Heart left ventricle (tissue), 16 donors: Measurements from ENCODE around the gene RPL39L. TPM values are rescaled to one million over a fixed set of nuclear protein-coding genes. Genes with fewer than 3 reads are reported as not detected.

Experiments
- ATAC-seq, 4 donors: fragments of 200-7000 bp; cut with Tn5 transposase; one replicate each; pipeline ENCODE4 v1.9.1; 2020 to 2022; ENCODE audit warnings: moderate library complexity in 4 of 4, mild to moderate bottlenecking in 3 of 4, moderate number of reproducible peaks in 1 of 4
- DNase-seq, 5 donors: peaks; one replicate each; pipeline ENCODE4 v3.0.0-alpha.2; 2020
- H3K27ac ChIP-seq, 12 donors: fragments of 200-600 bp; sonication (generic) in 4 of 12; one replicate each; pipeline versions ENCODE4 v1.5.0 to v1.8.0; 2016 to 2022; ENCODE audit warnings: mild to moderate bottlenecking in 2 of 12
- H3K27me3 ChIP-seq, 9 donors: fragments of 200-600 bp; sonication (generic) in 2 of 9; one replicate each; pipeline versions ENCODE4 v1.5.1 to v1.8.0; 2016 to 2022; ENCODE audit warnings: mild to moderate bottlenecking in 3 of 9
- H3K36me3 ChIP-seq, 9 donors: fragments of 200-600 bp; sonication (generic) in 2 of 9; one replicate each; pipeline versions ENCODE4 v1.5.0 to v1.8.0; 2018 to 2022; ENCODE audit warnings: mild to moderate bottlenecking in 2 of 9
- H3K4me1 ChIP-seq, 12 donors: fragments of 200-600 bp; sonication (generic) in 4 of 12; one replicate each; pipeline versions ENCODE4 v1.5.0 to v1.8.0; 2016 to 2022; ENCODE audit warnings: mild to moderate bottlenecking in 3 of 12
- H3K4me3 ChIP-seq, 12 donors: fragments of 200-600 bp; sonication (generic) in 4 of 12; one replicate each; pipeline versions ENCODE4 v1.5.0 to v1.8.0; 2017 to 2022; ENCODE audit warnings: mild to moderate bottlenecking in 9 of 12, moderate library complexity in 4 of 12
- H3K9me3 ChIP-seq, 12 donors: fragments of 200-600 bp; sonication (generic) in 4 of 12; one replicate each; pipeline versions ENCODE4 v1.5.0 to v1.8.0; 2016 to 2022; ENCODE audit warnings: mild to moderate bottlenecking in 1 of 12
- CTCF ChIP-seq, 12 donors: fragments of 200-600 bp; sonication (generic) in 4 of 12; IDR thresholded peaks; one replicate each; pipeline versions ENCODE4 v1.5.0 to v1.8.0; 2018 to 2022; ENCODE audit warnings: antibody characterized with exemption in 12 of 12, mild to moderate bottlenecking in 5 of 12
- POLR2A ChIP-seq, 2 donors: fragments of 450-650 bp; IDR thresholded peaks; one replicate each; pipeline ENCODE4 v1.6.1; 2017; ENCODE audit warnings: antibody characterized with exemption in 2 of 2, mild to moderate bottlenecking in 2 of 2, moderate library complexity in 2 of 2
- WGBS, 4 donors: extraction: QIAGEN DNeasy Blood & Tissue Kit in 2 of 4; methylation state at CpG; one replicate each; pipeline versions ENCODE4 v1.1.5 to v1.1.7; 2013 to 2018; 5-methylcytosine and 5-hydroxymethylcytosine counted together
- intact Hi-C, 10 donors: fragments of 100-400 bp; cut with DNase I; formaldehyde crosslinking; loops; one replicate each; pipeline versions ENCODE4 v1.11.1 to v1.14.2; 2022
- polyA plus RNA-seq, 2 donors: library from polyadenylated mRNA; stranded (reverse); fragments of 200-250 nt; gene quantifications; one replicate each; pipeline ENCODE4 v1.2.3, GENCODE V29; 2013
- total RNA-seq, 9 donors: library from RNA; depleted of rRNA in 2 of 9; stranded (reverse); fragments of >200 nt in 2 of 9; fragmentation: NEBNext Ultra II Directional in 3 of 9; extraction: Animal tissue kit (Norgen Biotek cat#: 25700) in 3 of 9; gene quantifications; one replicate each; pipeline versions ENCODE4 v1.1.0 to v1.2.4, GENCODE V29; 2016 to 2023
- donor health status: ischemic (EF 13 %, LVEDD 7.1; RV severe dilation, severe dysfunction).
- donor health status: healthy with polysubstance abuse.
- donor health status: DM: no; HTN: yes; CAD: no.
- donor health status: DM: no; HTN: no; CAD: no.
- donor health status: ischemic (EF 25% LVEDD 6.9; RV normal size, moderate dysfunction).
- donor health status: ischemic (EF 25% LVEDD 5.7; RV mildly dilated, moderate dysfunction).
- donor health status: healthy.
- donor health status: DM: yes; HTN: yes; CAD: no.
- donor health status: ischemic (EF 35%, LVEDD 5.7; RV mildly dilated, moderate dysfunction).
- donor health status: nonischemic (EF 11% LVEDD 7.7; RV severe dilation, severe dysfunction).
- donor health status: DM: yes; HTN: yes; CAD: no.
- donor health status: PGD.
- donor health status: ischemic (EF 29% LVEDD 5.4; RV normal size, mild dysfunction).
- donor health status: nonischemic (EF 23%, LVEDD 6.1; RV moderate dilation, normal function).

RPL39L gene
- total and polyA plus RNA-seq, 11 donors, result 1.9 to 16.3 (median 4.6) TPM

DNA sequence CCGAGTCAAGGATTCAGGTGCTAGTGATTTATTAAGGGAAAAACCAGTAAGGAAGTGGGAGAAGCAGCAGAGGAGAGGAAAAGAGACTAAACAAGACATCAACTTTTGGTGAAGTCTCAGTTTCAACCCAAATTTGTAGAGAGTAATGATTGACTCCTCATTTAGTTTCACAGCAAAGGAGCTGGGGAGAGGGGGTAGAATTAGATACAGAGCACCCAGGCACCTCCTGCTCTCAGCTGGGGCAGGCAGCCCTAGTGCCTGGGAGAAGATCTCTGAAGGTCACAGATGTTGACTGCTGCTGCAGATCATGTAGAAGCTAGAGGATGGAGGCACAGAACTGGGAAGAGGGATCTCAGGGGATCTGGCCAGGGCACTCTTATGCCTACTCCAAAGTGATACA, 29.1 kb downstream of the RPL39L start:
- Histone ChIP-seq H3K4me3 (no peak overlapping the region), H3K27me3 (no peaks in the 10 kb centered on the region), H3K9me3 (no peaks in the 10 kb centered on the region), H3K36me3 (no peaks in the 10 kb centered on the region), H3K27ac (no peak overlapping the region), H3K4me1 (peaks cover 0 to 13% (median 2%) of the 10 kb centered on the region in 12 donors)
- 84 to 95% (median 87%) methylated on average over 1 of the region's 1 CpG for WGBS, 4 donors
- TF ChIP-seq POLR2A (IDR thresholded peaks at IDR 0.05) (no peak), CTCF (IDR thresholded peaks at IDR 0.05) (no peak)
- intact Hi-C loops, result loop anchor here in 4 of 10 donors (5.0 to 10.0 kb wide), 3 partner anchors 52 to 57 kb away; no protein-coding TSS in a partner anchor
- ATAC-seq (no peak), DNase-seq (no peak)

GRCh38 chr3:187107989-187108388, 31.3 kb downstream of the RPL39L start:
- no peaks in the 10 kb centered on the region for H3K27me3 ChIP-seq
- H3K4me3 ChIP-seq, result no peak overlapping the region
- no peak overlapping the region for H3K27ac ChIP-seq
- intact Hi-C loops, result loop anchor here in 1 of 10 donors (10.0 kb wide), 1 partner anchor 173 kb away; the partner anchor contains the start of gene ST6GAL1
- no peak for TF ChIP-seq CTCF (IDR thresholded peaks at IDR 0.05)
- no peak for TF ChIP-seq POLR2A (IDR thresholded peaks at IDR 0.05)
- WGBS, 4 donors, result 62 to 80% (median 73%) methylated on average over 3 of the region's 3 CpGs
- H3K9me3 ChIP-seq, result no peaks in the 10 kb centered on the region
- no peaks in the 10 kb centered on the region for H3K36me3 ChIP-seq
- no peak for DNase-seq
- peaks cover 0 to 16% (median 6%) of the 10 kb centered on the region in 12 donors for H3K4me1 ChIP-seq
- ATAC-seq, result peak in 2 of 4 donors; percentile 32 to 69

GRCh38 chr3:187105700-187106099, 33.6 kb downstream of the RPL39L start:
- H3K36me3 ChIP-seq, result no peaks in the 10 kb centered on the region
- H3K27me3 ChIP-seq, result no peaks in the 10 kb centered on the region
- 63 to 79% (median 72%) methylated on average over 3 of the region's 3 CpGs for WGBS, 4 donors
- TF ChIP-seq CTCF (IDR thresholded peaks at IDR 0.05) (no peak), POLR2A (IDR thresholded peaks at IDR 0.05) (no peak)
- DNase-seq (no peak), ATAC-seq (peak in 3 of 4 donors; percentile 38 to 58 (median 51))
- H3K4me1 ChIP-seq, result peaks cover 0 to 35% (median 21%) of the 10 kb centered on the region in 12 donors
- intact Hi-C loops, result loop anchor here in 1 of 10 donors (10.0 kb wide), 1 partner anchor 171 kb away; the partner anchor contains the start of gene ST6GAL1
- no peaks in the 10 kb centered on the region for H3K9me3 ChIP-seq
- no peak overlapping the region for H3K4me3 ChIP-seq
- peak overlapping the region in 5 of 12 donors; percentile 0 to 70 (median 50) for H3K27ac ChIP-seq

- DNase-seq (peak in 2 of 5 donors; percentile 29 to 42), ATAC-seq (peak; percentile 23 to 69 (median 57))
- H3K36me3 ChIP-seq, result no peaks in the 10 kb centered on the region
- peaks cover 0 to under 1% (median 0%) of the 10 kb centered on the region in 12 donors for H3K9me3 ChIP-seq
- peak overlapping the region in 5 of 12 donors; percentile 6 to 42 (median 26) for H3K4me3 ChIP-seq
- H3K4me1 ChIP-seq, result peaks cover 0 to 35% (median 21%) of the 10 kb centered on the region in 12 donors
- 60 to 71% (median 67%) methylated on average over 7 of the region's 7 CpGs for WGBS, 4 donors
- H3K27me3 ChIP-seq, result no peaks in the 10 kb centered on the region
- H3K27ac ChIP-seq, result peak overlapping the region in 11 of 12 donors; percentile 0 to 70 (median 46)
- TF ChIP-seq POLR2A (IDR thresholded peaks at IDR 0.05), result no peak
- no peak for TF ChIP-seq CTCF (IDR thresholded peaks at IDR 0.05)
- intact Hi-C loops, result loop anchor here in 2 of 10 donors (5.0 to 10.0 kb wide), 2 partner anchors 170 to 173 kb away; partner anchors contain the start of gene ST6GAL1 (in 2 of the 2)
Observed at GRCh38 chr3:187104933-187105332, 34.4 kb downstream of the RPL39L start.
